NCI-H2227 (cell line): ENCODE data around the gene CTSF.
"Not testable (repeated sequence)": the region's sequence is repeated elsewhere in the genome, so short reads cannot be mapped to it uniquely, and the experiment has no call there.

ENCODE experiments used
- DNase-seq: peaks from one replicate; lab custom pipeline; 2025; ENCODE audit not compliant: unreplicated experiment; lab: John Stamatoyannopoulos, UW

CTSF gene

GRCh38 chr11:66568124-66568916 lies at the start of gene CTSF:
Gene CTSF (minus strand): TSS chr11:66568606. CDS start chr11:66568486, 120 bp downstream.
- peak; percentile 90 for DNase-seq

GRCh38 chr11:66617155-66617834 lies 48.9 kb upstream of the CTSF start:
- no peak for DNase-seq

- DNase-seq, result peak; percentile 99
These were observed 48.2 kb upstream of the CTSF start, which contains the start of gene RBM14 for GRCh38 chr11:66616379-66617154. Gene RBM14 (plus strand): TSS chr11:66616630. CDS start chr11:66616721, 91 bp downstream.

GRCh38 chr11:66614073-66614472 lies 45.7 kb upstream of the CTSF start:
- DNase-seq, result no peak

GRCh38 chr11:66612458-66612857 lies 44.1 kb upstream of the CTSF start:
- no peak for DNase-seq

- DNase-seq, result no peak
These were observed 41.6 kb upstream of the CTSF start for GRCh38 chr11:66609721-66610617.

GRCh38 chr11:66607126-66607834 lies 38.9 kb upstream of the CTSF start:
- no peak for DNase-seq

- DNase-seq, result not testable (repeated sequence)
These were observed 38.2 kb upstream of the CTSF start for GRCh38 chr11:66606608-66607007.

- DNase-seq, result no peak
These were observed 35.7 kb upstream of the CTSF start for GRCh38 chr11:66604155-66604554.

GRCh38 chr11:66603072-66603471 lies 34.7 kb upstream of the CTSF start:
- no peak for DNase-seq

- DNase-seq, result no peak
These were observed 32.3 kb upstream of the CTSF start for GRCh38 chr11:66600631-66601233.

GRCh38 chr11:66600219-66600618 lies 31.8 kb upstream of the CTSF start:
- no peak for DNase-seq

- no peak for DNase-seq
These were observed 30.6 kb upstream of the CTSF start for GRCh38 chr11:66598993-66599392.

GRCh38 chr11:66595245-66595904 lies 27.0 kb upstream of the CTSF start:
- no peak for DNase-seq

- DNase-seq, result no peak
These were observed 25.2 kb upstream of the CTSF start for GRCh38 chr11:66593650-66594049.

- no peak for DNase-seq
These were observed 24.9 kb upstream of the CTSF start for GRCh38 chr11:66593303-66593635.

GRCh38 chr11:66592457-66593302 lies 24.3 kb upstream of the CTSF start, which contains the start of the genes CCDC87 and CCS:
Gene CCDC87 (minus strand): TSS chr11:66593063. CDS start chr11:66593015, 48 bp downstream.
Gene CCS (plus strand): TSS chr11:66593185. CDS start chr11:66593262, 77 bp downstream.
- peak; percentile 96 for DNase-seq

- DNase-seq, result no peak
These were observed 22.8 kb upstream of the CTSF start for GRCh38 chr11:66591175-66591574.
